GM19193 (cell line): ENCODE measurements around the gene CNGA4.

Source experiments
- POLR2A ChIP-seq: IDR thresholded peaks from 4 replicates; pipeline ENCODE4 v1.6.1; 2011; ENCODE audit not compliant: insufficient read depth, insufficient read length; ENCODE audit errors: extremely low read depth

CNGA4 gene

GRCh38 chr11:6273188-6273587 lies 34.3 kb downstream of the CNGA4 start:
- no peak for TF ChIP-seq POLR2A

GRCh38 chr11:6283453-6284023 lies 44.6 kb downstream of the CNGA4 start:
- TF ChIP-seq POLR2A = no peak

GRCh38 chr11:6284250-6284649 lies 45.4 kb downstream of the CNGA4 start:
- TF ChIP-seq POLR2A = no peak

GRCh38 chr11:6285019-6285418 lies 46.1 kb downstream of the CNGA4 start:
- no peak for TF ChIP-seq POLR2A
